Effector memory CD8-positive, alpha-beta T cell (primary cell): ENCODE data around the gene TLR9.

Experiments
- ATAC-seq: fragments of 150-1000 bp; cut with Tn5 transposase; replicated peaks from 2 replicates; pipeline ENCODE4 v1.10.0; 2021; ENCODE audit warnings: mild to moderate bottlenecking, moderate library complexity
- DNase-seq, 3 experiments: peaks; one replicate each; pipeline ENCODE4 v3.0.0; 2021
- H3K27ac Mint-ChIP-seq, 2 donors: one replicate each; pipeline ENCODE4 v1.8.0; 2022; ENCODE audit warnings: mild to moderate bottlenecking in 2 of 2, mixed read lengths in 2 of 2, moderate library complexity in 2 of 2
- H3K27me3 Mint-ChIP-seq, 2 donors: one replicate each; pipeline ENCODE4 v1.8.0; 2022; ENCODE audit warnings: mixed read lengths in 2 of 2
- H3K36me3 Mint-ChIP-seq: one replicate; pipeline ENCODE4 v1.8.0; 2022; ENCODE audit warnings: mild to moderate bottlenecking, moderate library complexity, mixed read lengths; ENCODE audit not compliant: insufficient read depth
- H3K4me1 Mint-ChIP-seq, 2 donors: one replicate each; pipeline ENCODE4 v1.8.0; 2022; ENCODE audit warnings: low read depth in 2 of 2, mixed read lengths in 2 of 2
- H3K4me3 Mint-ChIP-seq, 2 donors: one replicate each; pipeline ENCODE4 v1.8.0; 2022; ENCODE audit warnings: mild to moderate bottlenecking in 2 of 2, mixed read lengths in 2 of 2, moderate library complexity in 2 of 2
- H3K9me3 Mint-ChIP-seq, 2 donors: one replicate each; pipeline ENCODE4 v1.8.0; 2022; ENCODE audit warnings: mixed read lengths in 2 of 2

Gene TLR9

DNA sequence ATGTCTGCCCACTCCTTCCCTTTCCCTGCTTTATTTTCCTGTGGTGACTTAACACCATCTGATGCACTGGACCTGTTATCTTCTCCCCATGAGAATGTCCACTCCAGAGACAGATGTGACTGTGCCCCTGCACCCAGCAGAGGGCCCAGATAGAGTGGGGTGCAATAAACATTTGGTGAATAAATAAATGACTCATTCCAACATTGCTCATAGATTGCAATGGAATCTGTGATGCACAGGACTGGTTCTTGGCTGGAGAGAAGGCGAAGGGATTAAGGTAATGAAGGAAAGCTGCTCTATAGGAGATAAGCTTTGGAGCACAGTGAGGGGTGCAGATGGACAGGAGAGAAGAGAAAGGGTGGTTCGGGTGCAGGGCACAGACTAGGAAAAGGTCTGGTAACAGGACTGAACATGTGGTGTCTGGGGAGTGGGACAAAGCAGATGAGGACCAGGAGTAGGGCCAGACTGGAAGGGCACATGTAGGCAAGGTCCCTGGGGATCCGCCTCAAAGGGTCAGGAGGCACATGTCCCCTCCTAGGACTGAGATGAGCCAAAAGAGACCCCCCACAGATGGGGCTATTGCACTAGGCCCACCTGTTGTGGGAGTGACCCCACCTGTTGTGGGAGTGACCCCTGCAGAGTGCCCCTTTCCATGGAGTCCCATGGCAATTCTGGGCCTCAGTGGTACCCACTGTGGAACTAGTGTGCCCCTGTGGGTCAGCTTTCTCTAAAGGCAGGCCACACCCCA, 53.8 kb downstream of the TLR9 start:
- ATAC-seq (no peak), DNase-seq (no peak)
- no peaks in the 10 kb centered on the region for H3K36me3 Mint-ChIP-seq
- no peak overlapping the region for H3K27ac Mint-ChIP-seq
- H3K27me3 Mint-ChIP-seq, result no peaks in the 10 kb centered on the region
- H3K4me3 Mint-ChIP-seq, result no peak overlapping the region
- peaks cover 0 to 8% of the 10 kb centered on the region in 2 donors for H3K4me1 Mint-ChIP-seq
- H3K9me3 Mint-ChIP-seq, result no peaks in the 10 kb centered on the region
